HCT116 (cell line): ENCODE data around the gene HAPSTR1. TPM values are rescaled to one million over a fixed set of nuclear protein-coding genes. Genes with fewer than 3 reads are reported as not detected.
A peak's percentile ranks its signal among the peaks of the same experiment; 100 is the strongest.

ENCODE experiments used
- ATAC-seq: fragments of 200-7000 bp; cut with Tn5 transposase; 2 replicates; pipeline ENCODE4 v1.9.1; 2020; ENCODE audit warnings: mild to moderate bottlenecking, moderate library complexity
- BruUV-seq: library from RNA; stranded (reverse); fragments of 400-500 nt; replicated peaks from 2 replicates; lab custom pipeline; 2021; lab: Mats Ljungman, UMichigan
- CTCF ChIA-PET: fragments of 300-600 bp; sonication (Branson Sonifier 250); formaldehyde crosslinking; loops from one replicate; lab custom pipeline; 2021; ENCODE audit warnings: antibody characterized with exemption; lab: Charles Lee
- POLR2A ChIA-PET: fragments of 300-600, 350-600 bp; sonication (Branson Sonifier 250); formaldehyde crosslinking; loops from one replicate; lab custom pipeline; 2021; ENCODE audit warnings: antibody characterized with exemption; lab: Charles Lee
- RAD21 ChIA-PET, 2 experiments: fragments of 300-600 bp; sonication (Branson Sonifier 250); formaldehyde crosslinking; loops; one replicate each; lab custom pipeline; 2023; ENCODE audit warnings: low total read pairs in 2 of 2; ENCODE audit not compliant: uncharacterized antibody in 2 of 2, unreplicated experiment in 2 of 2, low non-redundant PET in 1 of 2; lab: Charles Lee
- DNase-seq: peaks from one replicate; pipeline ENCODE4 v3.0.0-alpha.2; 2010; ENCODE audit warnings: low read depth, low spot score
- H2AFZ ChIP-seq: fragments of 200-600 bp; shearing (Covaris generic), sonication (generic); 2 replicates; pipeline ENCODE4 v1.6.1; 2017; ENCODE audit warnings: low read depth, mixed run types, mixed read lengths, antibody characterized with exemption, low read length; ENCODE audit not compliant: poor library complexity, severe bottlenecking
- H3K27ac ChIP-seq: 2 replicates; pipeline ENCODE4 v1.5.1; 2012; ENCODE audit warnings: low read depth, low read length
- H3K27me3 ChIP-seq: fragments of 200-600 bp; sonication (generic); 2 replicates; pipeline ENCODE4 v1.6.1; 2016; ENCODE audit warnings: mixed run types, low read length, mixed read lengths; ENCODE audit not compliant: insufficient read depth
- H3K36me3 ChIP-seq, 2 experiments: fragments of 200-500 bp in 1 of 2; fragments of 200-600 bp in 1 of 2; sonication (Bioruptor generic) in 1 of 2; sonication (generic) in 1 of 2; 2 replicates each; pipeline versions ENCODE4 v1.5.1 to v1.6.1; 2014 to 2016; ENCODE audit warnings: low read length in 2 of 2, inconsistent platforms in 1 of 2, mixed read lengths in 1 of 2, mixed run types in 1 of 2; ENCODE audit not compliant: insufficient read depth in 2 of 2, control insufficient read depth in 1 of 2
- H3K4me1 ChIP-seq, 2 experiments: fragments of 200-600 bp in 1 of 2; sonication (generic) in 1 of 2; 2 replicates each; pipeline versions ENCODE4 v1.5.1 to v1.6.1; 2012 to 2017; ENCODE audit warnings: low read length in 2 of 2, inconsistent platforms in 1 of 2, mild to moderate bottlenecking in 1 of 2, mixed read lengths in 1 of 2, mixed run types in 1 of 2, moderate library complexity in 1 of 2; ENCODE audit not compliant: insufficient read depth in 2 of 2, control insufficient read depth in 1 of 2
- H3K4me2 ChIP-seq: fragments of 200-600 bp; sonication (generic); 2 replicates; pipeline ENCODE4 v1.6.1; 2017; ENCODE audit warnings: mixed run types, low read length, mixed read lengths
- H3K4me3 ChIP-seq, 2 experiments: fragments of 200-600 bp in 1 of 2; sonication (generic) in 1 of 2; replicated peaks in 1 of 2; 2 replicates each; pipeline ENCODE4 v1.5.1; 2011 to 2016; ENCODE audit warnings: low read length in 2 of 2, control low read depth in 1 of 2, low read depth in 1 of 2, mild to moderate bottlenecking in 1 of 2, mixed read lengths in 1 of 2, mixed run types in 1 of 2
- H3K79me2 ChIP-seq: fragments of 200-600 bp; sonication (generic); 2 replicates; pipeline ENCODE4 v1.6.1; 2017; ENCODE audit warnings: mild to moderate bottlenecking, mixed run types, low read length, moderate library complexity, mixed read lengths; ENCODE audit not compliant: insufficient read depth
- H3K9ac ChIP-seq: fragments of 200-600 bp; sonication (generic); 2 replicates; pipeline ENCODE4 v1.6.1; 2016; ENCODE audit warnings: low read length, mixed read lengths
- H3K9me2 ChIP-seq: fragments of 200-600 bp; sonication (generic), shearing (Covaris generic); 2 replicates; pipeline ENCODE4 v1.6.1; 2017; ENCODE audit warnings: mixed run types, mild to moderate bottlenecking, moderate library complexity; ENCODE audit not compliant: insufficient read depth
- H3K9me3 ChIP-seq, 2 experiments: fragments of 200-500 bp in 1 of 2; fragments of 200-600 bp in 1 of 2; sonication (Bioruptor generic) in 1 of 2; sonication (generic) in 1 of 2; 2 replicates each; pipeline ENCODE4 v1.6.1; 2014 to 2017; ENCODE audit warnings: low read length in 2 of 2, mixed read lengths in 2 of 2, inconsistent platforms in 1 of 2, low read depth in 1 of 2, mild to moderate bottlenecking in 1 of 2, mixed run types in 1 of 2, moderate library complexity in 1 of 2; ENCODE audit not compliant: control insufficient read depth in 1 of 2, insufficient read depth in 1 of 2
- H4K20me1 ChIP-seq: fragments of 200-600 bp; sonication (generic), shearing (Covaris generic); 2 replicates; pipeline ENCODE4 v1.6.1; 2017; ENCODE audit warnings: mixed run types, mild to moderate bottlenecking, moderate library complexity; ENCODE audit not compliant: insufficient read depth
- CBX3 ChIP-seq: IDR thresholded peaks from 2 replicates; pipeline ENCODE4 v1.6.1; 2012; ENCODE audit warnings: low read depth
- CEBPB ChIP-seq: IDR thresholded peaks from 2 replicates; pipeline ENCODE4 v1.6.1; 2012; ENCODE audit warnings: low read depth
- EGR1 ChIP-seq: IDR thresholded peaks from 2 replicates; pipeline ENCODE4 v1.6.1; 2012; ENCODE audit warnings: low read depth
- EZH2phosphoT487 ChIP-seq: fragments of 200-600 bp; IDR thresholded peaks from 2 replicates; pipeline ENCODE4 v1.6.1; 2018; ENCODE audit warnings: antibody characterized with exemption, borderline replicate concordance
- POLR2AphosphoS5 ChIP-seq: IDR thresholded peaks from 2 replicates; pipeline ENCODE4 v1.6.1; 2011; ENCODE audit warnings: mild to moderate bottlenecking, low read depth, low read length, moderate library complexity
- RAD21 ChIP-seq: IDR thresholded peaks from 2 replicates; pipeline ENCODE4 v1.6.1; 2012; ENCODE audit warnings: low read depth, mild to moderate bottlenecking
- SP1 ChIP-seq: IDR thresholded peaks from 2 replicates; pipeline ENCODE4 v1.6.1; 2012; ENCODE audit warnings: low read depth
- YY1 ChIP-seq: IDR thresholded peaks from 2 replicates; pipeline ENCODE4 v1.6.1; 2011; ENCODE audit warnings: low read length, low read depth, moderate library complexity, mild to moderate bottlenecking; ENCODE audit not compliant: insufficient replicate concordance; ENCODE audit errors: extremely low read depth
- intact Hi-C: fragments of 100-400 bp; cut with micrococcal nuclease; formaldehyde crosslinking; loops from 2 replicates; pipeline ENCODE4 v1.10.0; 2022
- total RNA-seq: library from RNA; stranded (reverse); gene quantifications from one replicate; pipeline ENCODE4 v1.2.1, GENCODE V29; 2021; ENCODE audit not compliant: unreplicated experiment
- TF ChIP-seq, protein P1 (sequence below): IDR thresholded peaks from 2 replicates; pipeline ENCODE4 v1.6.1; 2012

Gene HAPSTR1
- total RNA-seq, 1 experiment from 2014 or later, result 54.9 TPM

GRCh38 chr16:9065077-9065476, 26.4 kb upstream of the HAPSTR1 start:
- H3K27me3 ChIP-seq, result no peaks in the 10 kb centered on the region
- no peak for ATAC-seq
- H3K9me2 ChIP-seq, result no peaks in the 10 kb centered on the region
- no peak overlapping the region for H3K4me3 ChIP-seq
- no peak for DNase-seq
- CTCF ChIA-PET, result interaction anchor here (2.0 kb wide), 1 partner anchor 15 kb away, joined by 4 read pairs; no protein-coding TSS in a partner anchor
- no peak overlapping the region for H3K9ac ChIP-seq
- no peaks in the 10 kb centered on the region for H3K9me3 ChIP-seq
- no peak overlapping the region for H3K4me2 ChIP-seq
- no peaks in the 10 kb centered on the region for H4K20me1 ChIP-seq
- H3K36me3 ChIP-seq, result no peaks in the 10 kb centered on the region
- no TSS peak for BruUV-seq
- POLR2A ChIA-PET, result interaction anchor here (2.0 to 4.8 kb wide), 2 partner anchors 13 to 26 kb away, joined by 5 to 59 read pairs; partner anchors contain the start of gene HAPSTR1
- intact Hi-C loops, result no loop called here
- H3K27ac ChIP-seq, result no peak overlapping the region
- TF ChIP-seq, protein P1, sequence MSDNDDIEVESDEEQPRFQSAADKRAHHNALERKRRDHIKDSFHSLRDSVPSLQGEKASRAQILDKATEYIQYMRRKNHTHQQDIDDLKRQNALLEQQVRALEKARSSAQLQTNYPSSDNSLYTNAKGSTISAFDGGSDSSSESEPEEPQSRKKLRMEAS, result no peak
- no peak for TF ChIP-seq EGR1
- no peak for TF ChIP-seq SP1
- H3K79me2 ChIP-seq, result peaks cover 17% of the 10 kb centered on the region
- H3K4me1 ChIP-seq, result peaks cover 6 to 28% of the 10 kb centered on the region in 2 experiments; a peak in 3 of 4 replicates
- RAD21 ChIA-PET, result no interaction called here
- no peak overlapping the region for H2AFZ ChIP-seq

DNA sequence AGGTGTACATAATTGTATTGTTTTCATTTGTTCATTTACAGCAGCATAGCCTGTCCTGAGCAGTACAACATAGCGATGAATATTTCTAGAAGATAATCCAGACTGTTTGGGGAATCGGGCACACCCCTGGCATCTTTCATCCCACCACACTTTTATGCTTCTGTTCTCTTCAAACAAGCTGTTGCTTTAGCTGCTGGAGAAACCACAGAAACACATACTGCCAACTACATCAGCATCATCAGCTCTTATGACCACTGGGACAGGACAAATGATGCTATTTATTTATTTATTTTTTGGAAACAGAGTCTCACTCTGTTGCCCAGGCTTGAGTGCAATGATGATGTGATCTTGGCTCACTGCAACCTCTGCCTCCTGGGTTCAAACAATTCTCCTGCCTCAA, 22.6 kb upstream of the HAPSTR1 start:
- Histone ChIP-seq H3K9ac (peak overlapping the region; percentile 73), H3K27ac (peak overlapping the region; percentile 86; the same call in 1 of the 2 replicates), H3K27me3 (no peaks in the 10 kb centered on the region), H3K4me3 (peak overlapping the region; percentile 41 to 66; a peak in 3 of 4 replicates), H3K4me1 (peaks cover 7 to 43% of the 10 kb centered on the region in 2 experiments; a peak in 3 of 4 replicates), H3K9me3 (no peaks in the 10 kb centered on the region), H3K79me2 (peaks cover 17% of the 10 kb centered on the region)
- ChIA-PET POLR2A (interaction anchor here (0.9 to 4.8 kb wide), 7 partner anchors 9 to 36 kb away, joined by 4 to 59 read pairs (median 5); partner anchors contain the start of gene HAPSTR1), CTCF (interaction anchor here (1.3 kb wide), 2 partner anchors 10 to 19 kb away, joined by 3 to 4 read pairs; no protein-coding TSS in a partner anchor)
- DNase-seq, result no peak
- TF ChIP-seq CBX3 (no peak), EZH2phosphoT487 (no peak), RAD21 (no peak), POLR2AphosphoS5 (no peak), CEBPB (no peak), EGR1 (no peak), YY1 (no peak)
- TF ChIP-seq, all 23 proteins: peak for 0
- RAD21 ChIA-PET, result no interaction called here
- Histone ChIP-seq H3K4me2 (peak overlapping the region; percentile 88), H3K36me3 (no peaks in the 10 kb centered on the region), H4K20me1 (no peaks in the 10 kb centered on the region), H3K9me2 (no peaks in the 10 kb centered on the region), H2AFZ (no peak overlapping the region)
- no peak for ATAC-seq
- TSS peak; percentile 66 for BruUV-seq
- intact Hi-C loops, result no loop called here
